Loucy (cell line): ENCODE data around the gene HARS1.
A peak's percentile ranks its signal among the peaks of the same experiment; 100 is the strongest.

Experiments used
- CTCF ChIP-seq: fragments of 200-600 bp; sonication (generic); conservative IDR thresholded peaks from 2 replicates; pipeline ENCODE4 v1.5.1; 2014; ENCODE audit warnings: mild to moderate bottlenecking, antibody characterized with exemption, low read length
- EZH2phosphoT487 ChIP-seq: fragments of 200-600 bp; IDR thresholded peaks from 2 replicates; pipeline ENCODE4 v1.6.1; 2018; ENCODE audit warnings: antibody characterized with exemption, mild to moderate bottlenecking, moderate library complexity, borderline replicate concordance

GRCh38 chr5:140639148-140639981, 51.8 kb downstream of the HARS1 start, which contains the start of gene TMCO6:
- TF ChIP-seq CTCF (peak; percentile 66), EZH2phosphoT487 (no peak)
